Measurements from ENCODE around the gene ADAMTSL1. TPM values are rescaled to one million over a fixed set of nuclear protein-coding genes. Genes with fewer than 3 reads are reported as not detected.

Gene ADAMTSL1
- total and polyA plus RNA-seq, 2 of the 8 experiments (the other 6 are each of a cell fraction or from before 2014, with no cell fraction given), result 0.84 to 1.1 TPM

DNA sequence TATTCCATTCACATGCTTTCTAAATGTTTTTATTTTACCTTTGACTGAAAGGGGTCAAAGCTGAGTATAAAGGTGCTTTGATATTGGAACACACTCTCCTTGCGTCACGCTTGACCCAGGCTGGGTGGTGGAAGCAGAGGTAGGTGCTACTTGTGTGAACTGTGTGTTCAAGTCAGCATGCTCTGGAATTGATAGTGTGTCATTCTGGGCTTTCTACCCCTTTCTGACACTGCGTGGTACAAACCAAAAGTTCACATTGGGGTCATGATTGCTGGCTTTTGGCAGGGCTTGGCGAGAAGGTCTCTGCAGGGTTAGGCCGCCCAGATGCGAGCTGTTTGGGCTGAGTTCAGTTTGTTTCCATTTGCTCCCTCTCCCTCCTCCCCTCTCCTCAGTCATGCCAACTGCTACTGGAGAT, 131.8 kb downstream of the ADAMTSL1 start (continued):
- TF ChIP-seq, protein P1, sequence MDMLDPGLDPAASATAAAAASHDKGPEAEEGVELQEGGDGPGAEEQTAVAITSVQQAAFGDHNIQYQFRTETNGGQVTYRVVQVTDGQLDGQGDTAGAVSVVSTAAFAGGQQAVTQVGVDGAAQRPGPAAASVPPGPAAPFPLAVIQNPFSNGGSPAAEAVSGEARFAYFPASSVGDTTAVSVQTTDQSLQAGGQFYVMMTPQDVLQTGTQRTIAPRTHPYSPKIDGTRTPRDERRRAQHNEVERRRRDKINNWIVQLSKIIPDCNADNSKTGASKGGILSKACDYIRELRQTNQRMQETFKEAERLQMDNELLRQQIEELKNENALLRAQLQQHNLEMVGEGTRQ (IDR thresholded peaks at IDR 0.05; ENCODE audit: low read length), result no peak
- no peak for TF ChIP-seq SP4 (IDR thresholded peaks at IDR 0.05; ENCODE audit: low read length)

Data from H1 (cell line).